ENCODE results near the gene RPS21.
A peak's percentile ranks its signal among the peaks of the same experiment; 100 is the strongest.

Gene RPS21

GRCh38 chr20:62381842-62382241 is 5.1 kb upstream of the RPS21 start:
- DNase-seq = no peak

GRCh38 chr20:62382306-62383198 is 4.4 kb upstream of the RPS21 start:
- peak; percentile 34 for DNase-seq

- no peak for DNase-seq
Observed at GRCh38 chr20:62387219-62387913, 463 bp downstream of the RPS21 start.

GRCh38 chr20:62387933-62388635 is 1.2 kb downstream of the RPS21 start:
- no peak for DNase-seq

- DNase-seq = no peak
Observed at GRCh38 chr20:62388839-62389600, 2.1 kb downstream of the RPS21 start.

GRCh38 chr20:62389601-62390087 is 2.7 kb downstream of the RPS21 start:
- DNase-seq = no peak

GRCh38 chr20:62390317-62391164 is 3.6 kb downstream of the RPS21 start:
- DNase-seq = no peak

- no peak for DNase-seq
Observed at GRCh38 chr20:62391165-62392076, 4.5 kb downstream of the RPS21 start.

GRCh38 chr20:62392077-62392418 is 5.1 kb downstream of the RPS21 start:
- no peak for DNase-seq

- DNase-seq = no peak
Observed at GRCh38 chr20:62392621-62393334, 5.9 kb downstream of the RPS21 start.

- no peak for DNase-seq
Observed at GRCh38 chr20:62393335-62393665, 6.4 kb downstream of the RPS21 start.

GRCh38 chr20:62393830-62394229 is 6.9 kb downstream of the RPS21 start:
- DNase-seq = no peak

GRCh38 chr20:62394248-62395245 is 7.6 kb downstream of the RPS21 start:
- no peak for DNase-seq

- no peak for DNase-seq
Observed at GRCh38 chr20:62395311-62396242, 8.7 kb downstream of the RPS21 start.

GRCh38 chr20:62396367-62397239 is 9.7 kb downstream of the RPS21 start:
- no peak for DNase-seq

- no peak for DNase-seq
Observed at GRCh38 chr20:62398120-62398821, 11.4 kb downstream of the RPS21 start.
